SK-N-SH (cell line): ENCODE measurements around the gene PVRIG. TPM values are rescaled to one million over a fixed set of nuclear protein-coding genes. Genes with fewer than 3 reads are reported as not detected.

Experiments
- CTCF ChIA-PET: fragments of 300-600, 350-600 bp; formaldehyde crosslinking; extraction: SDS; loops from one replicate; lab custom pipeline; 2021; lab: Yijun Ruan, JAX
- POLR2A ChIA-PET: fragments of 350-600 bp; sonication (Branson Sonifier 250); formaldehyde crosslinking; extraction: SDS; loops from one replicate; lab custom pipeline; 2020; ENCODE audit warnings: antibody characterized with exemption, inconsistent platforms; lab: Yijun Ruan, JAX
- DNase-seq: peaks from one replicate; pipeline ENCODE4 v3.0.0; 2012
- H2AFZ ChIP-seq: fragments of 200-600 bp; sonication (generic); 2 replicates; pipeline ENCODE4 v1.8.1; 2016; ENCODE audit warnings: antibody characterized with exemption, mild to moderate bottlenecking, low read depth
- H3F3A ChIP-seq: fragments of 200-600 bp; sonication (generic); replicated peaks from 2 replicates; pipeline ENCODE3; 2016; ENCODE audit warnings: antibody characterized with exemption, mild to moderate bottlenecking; ENCODE audit not compliant: insufficient read depth
- H3K27ac ChIP-seq, 2 experiments: fragments of 200-500 bp in 1 of 2; fragments of 200-600 bp in 1 of 2; sonication (Bioruptor generic) in 1 of 2; sonication (generic), shearing (Covaris generic) in 1 of 2; 2 replicates each; pipeline versions ENCODE4 v1.5.1 to v1.6.1; 2014 to 2016; ENCODE audit warnings: low read depth in 2 of 2, inconsistent platforms in 1 of 2, low read length in 1 of 2, mild to moderate bottlenecking in 1 of 2, mixed read lengths in 1 of 2
- H3K27me3 ChIP-seq: fragments of 200-600 bp; sonication (generic), shearing (Covaris generic); 2 replicates; pipeline ENCODE4 v1.6.1; 2016; ENCODE audit warnings: mixed run types; ENCODE audit not compliant: insufficient read depth
- H3K36me3 ChIP-seq, 2 experiments: fragments of 200-500 bp in 1 of 2; fragments of 200-600 bp in 1 of 2; sonication (Bioruptor generic) in 1 of 2; sonication (generic) in 1 of 2; replicated peaks in 1 of 2; 2 replicates each; pipeline versions ENCODE3 to v1.5.1; 2014 to 2016; ENCODE audit warnings: low read length in 1 of 2, mild to moderate bottlenecking in 1 of 2; ENCODE audit not compliant: insufficient read depth in 2 of 2, control insufficient read depth in 1 of 2
- H3K4me1 ChIP-seq, 2 experiments: fragments of 200-500 bp in 1 of 2; fragments of 200-600 bp in 1 of 2; sonication (Bioruptor generic) in 1 of 2; sonication (generic), shearing (Covaris generic) in 1 of 2; 2 replicates each; pipeline versions ENCODE4 v1.5.1 to v1.6.1; 2014 to 2016; ENCODE audit warnings: low read depth in 1 of 2, low read length in 1 of 2, mixed run types in 1 of 2; ENCODE audit not compliant: insufficient read depth in 2 of 2, control insufficient read depth in 1 of 2
- H3K4me2 ChIP-seq: fragments of 200-600 bp; sonication (generic), shearing (Covaris generic); 2 replicates; pipeline ENCODE4 v1.6.1; 2017; ENCODE audit warnings: mixed run types
- H3K4me3 ChIP-seq, 2 experiments: fragments of 200-500 bp in 1 of 2; fragments of 200-600 bp in 1 of 2; sonication (Bioruptor generic) in 1 of 2; sonication (generic), shearing (Covaris generic) in 1 of 2; 2 replicates each; pipeline versions ENCODE4 v1.5.1 to v1.8.1; 2014 to 2016; ENCODE audit warnings: low read depth in 2 of 2, inconsistent platforms in 1 of 2, low read length in 1 of 2, mild to moderate bottlenecking in 1 of 2, mixed read lengths in 1 of 2, moderate library complexity in 1 of 2
- H3K79me2 ChIP-seq: fragments of 200-600 bp; sonication (generic); 2 replicates; pipeline ENCODE4 v1.8.1; 2017; ENCODE audit warnings: mild to moderate bottlenecking; ENCODE audit not compliant: insufficient read depth
- H3K9ac ChIP-seq: fragments of 200-600 bp; sonication (generic); 2 replicates; pipeline ENCODE4 v1.6.1; 2017; ENCODE audit warnings: mixed run types
- H3K9me2 ChIP-seq: fragments of 200-600 bp; sonication (generic); 2 replicates; pipeline ENCODE4 v1.6.1; 2017; ENCODE audit warnings: mixed run types
- H3K9me3 ChIP-seq: fragments of 200-600 bp; sonication (generic); 2 replicates; pipeline ENCODE4 v1.6.1; 2017; ENCODE audit warnings: mixed run types, mild to moderate bottlenecking, moderate library complexity
- H4K20me1 ChIP-seq: fragments of 200-600 bp; sonication (generic); 2 replicates; pipeline ENCODE4 v1.6.1; 2017; ENCODE audit warnings: mild to moderate bottlenecking, mixed run types; ENCODE audit not compliant: insufficient read depth
- ELF1 ChIP-seq: IDR thresholded peaks from 2 replicates; pipeline ENCODE4 v1.4.0; 2012
- EP300 ChIP-seq, 2 experiments: IDR thresholded peaks; 2 replicates each; pipeline versions ENCODE4 v1.4.0 to v1.6.1; 2012; ENCODE audit warnings: borderline replicate concordance in 1 of 2, low read depth in 1 of 2, low read length in 1 of 2
- FOSL2 ChIP-seq: IDR thresholded peaks from 2 replicates; pipeline ENCODE4 v1.4.0; 2012; ENCODE audit warnings: low read depth, mild to moderate bottlenecking, moderate library complexity, borderline replicate concordance
- FOXJ3 ChIP-seq: sonication (generic); formaldehyde crosslinking; IDR thresholded peaks from 2 replicates; pipeline ENCODE4 v1.5.1; 2020; ENCODE audit warnings: mild to moderate bottlenecking, missing genetic modification reagents
- GABPA ChIP-seq: IDR thresholded peaks from 2 replicates; pipeline ENCODE4 v1.4.0; 2012; ENCODE audit warnings: low read depth, mild to moderate bottlenecking
- GATA2 ChIP-seq: sonication (generic); formaldehyde crosslinking; IDR thresholded peaks from 2 replicates; pipeline ENCODE4 v1.5.0; 2020; ENCODE audit warnings: mild to moderate bottlenecking, missing genetic modification reagents
- JUND ChIP-seq: IDR thresholded peaks from 2 replicates; pipeline ENCODE4 v1.4.0; 2012
- MEF2A ChIP-seq: IDR thresholded peaks from 2 replicates; pipeline ENCODE4 v1.4.0; 2012; ENCODE audit warnings: low read depth, borderline replicate concordance
- NRF1 ChIP-seq: IDR thresholded peaks from 2 replicates; pipeline ENCODE4 v1.6.1; 2012; ENCODE audit warnings: low read depth, mild to moderate bottlenecking, low read length
- SMC3 ChIP-seq: IDR thresholded peaks from 2 replicates; pipeline ENCODE4 v1.6.1; 2012; ENCODE audit warnings: low read depth, low read length, improper control_type of control experiment
- TAF1 ChIP-seq: IDR thresholded peaks from 2 replicates; pipeline ENCODE4 v1.6.1; 2012; ENCODE audit warnings: low read depth, mild to moderate bottlenecking, low read length, moderate library complexity, borderline replicate concordance
- TCF12 ChIP-seq: IDR thresholded peaks from 2 replicates; pipeline ENCODE4 v1.4.0; 2012
- YY1 ChIP-seq: IDR thresholded peaks from 2 replicates; pipeline ENCODE4 v1.4.0; 2012; ENCODE audit warnings: low read depth, mild to moderate bottlenecking
- WGBS: methylation state at CpG from one replicate; pipeline ENCODE4 v1.1.6; 2017; ENCODE audit warnings: low lambda C conversion rate; 5-methylcytosine and 5-hydroxymethylcytosine counted together
- polyA plus RNA-seq, 3 experiments: library from polyadenylated mRNA; depleted of rRNA; stranded (reverse); fragments of >200 nt; gene quantifications; 2 replicates each; pipeline ENCODE4 v1.2.3, GENCODE V29; 2012
- TF ChIP-seq, protein P1 (sequence below): fragments of 200-600 bp; sonication (generic); IDR thresholded peaks from 2 replicates; pipeline ENCODE4 v1.6.1; 2017; ENCODE audit warnings: antibody characterized with exemption, mild to moderate bottlenecking, moderate library complexity
- TF ChIP-seq, protein P2 (sequence below): IDR thresholded peaks from 2 replicates; pipeline ENCODE4 v1.4.0; 2012; ENCODE audit warnings: low read depth, borderline replicate concordance

Gene PVRIG
- polyA plus RNA-seq, 1 of the 3 experiments (the other 2 are of a cell fraction), result not detected

DNA sequence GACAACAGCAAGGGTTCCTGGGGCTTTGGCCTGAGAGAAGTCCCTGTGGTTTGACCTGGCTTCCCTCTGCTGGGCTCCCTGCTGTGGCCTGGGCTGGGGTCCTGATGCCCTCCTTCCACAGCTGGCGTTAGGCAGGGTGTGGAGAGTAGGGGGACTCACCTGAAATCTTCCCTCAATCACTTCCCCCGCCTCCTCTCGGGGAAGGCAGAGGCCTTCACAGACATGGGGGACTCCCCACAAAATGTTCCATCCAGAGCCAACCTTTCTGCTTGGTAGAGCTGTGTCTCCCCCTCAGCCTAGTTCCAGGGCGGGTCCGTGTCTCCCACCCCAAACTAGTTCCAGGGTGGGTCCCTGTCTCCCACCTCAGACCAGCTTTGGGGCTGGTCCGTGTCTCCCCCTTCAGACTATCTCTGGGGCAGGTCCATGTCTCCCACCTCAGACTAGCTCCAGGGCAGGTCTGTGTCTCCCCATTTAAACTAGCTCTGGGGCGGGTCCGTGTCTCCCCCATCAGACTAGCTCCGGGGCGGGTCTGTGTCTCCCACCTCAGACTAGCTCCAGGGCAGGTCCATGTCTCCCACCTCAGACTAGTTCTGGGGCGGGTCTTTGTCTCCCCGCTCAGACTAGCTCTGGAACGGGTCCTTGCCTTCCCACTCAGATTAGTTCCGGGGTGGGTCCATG lies 2.2 kb downstream of the PVRIG start:
- no peak overlapping the region for H2AFZ ChIP-seq
- 90% methylated on average over 13 of the region's 14 CpGs for WGBS
- H4K20me1 ChIP-seq, result no peaks in the 10 kb centered on the region
- no peaks in the 10 kb centered on the region for H3K9me3 ChIP-seq
- TF ChIP-seq GABPA (no peak), GATA2 (CRISPR knock-in tag) (no peak), TCF12 (no peak), JUND (no peak), YY1 (no peak), ELF1 (no peak), SMC3 (no peak), FOSL2 (no peak), FOXJ3 (no peak), NRF1 (no peak), TAF1 (no peak), MEF2A (no peak), EP300 (IDR thresholded peaks at IDR 0.05; ENCODE audit: borderline replicate concordance in 1 of 2, low read depth in 1 of 2, low read length in 1 of 2) (no peak)
- TF ChIP-seq, protein P1, sequence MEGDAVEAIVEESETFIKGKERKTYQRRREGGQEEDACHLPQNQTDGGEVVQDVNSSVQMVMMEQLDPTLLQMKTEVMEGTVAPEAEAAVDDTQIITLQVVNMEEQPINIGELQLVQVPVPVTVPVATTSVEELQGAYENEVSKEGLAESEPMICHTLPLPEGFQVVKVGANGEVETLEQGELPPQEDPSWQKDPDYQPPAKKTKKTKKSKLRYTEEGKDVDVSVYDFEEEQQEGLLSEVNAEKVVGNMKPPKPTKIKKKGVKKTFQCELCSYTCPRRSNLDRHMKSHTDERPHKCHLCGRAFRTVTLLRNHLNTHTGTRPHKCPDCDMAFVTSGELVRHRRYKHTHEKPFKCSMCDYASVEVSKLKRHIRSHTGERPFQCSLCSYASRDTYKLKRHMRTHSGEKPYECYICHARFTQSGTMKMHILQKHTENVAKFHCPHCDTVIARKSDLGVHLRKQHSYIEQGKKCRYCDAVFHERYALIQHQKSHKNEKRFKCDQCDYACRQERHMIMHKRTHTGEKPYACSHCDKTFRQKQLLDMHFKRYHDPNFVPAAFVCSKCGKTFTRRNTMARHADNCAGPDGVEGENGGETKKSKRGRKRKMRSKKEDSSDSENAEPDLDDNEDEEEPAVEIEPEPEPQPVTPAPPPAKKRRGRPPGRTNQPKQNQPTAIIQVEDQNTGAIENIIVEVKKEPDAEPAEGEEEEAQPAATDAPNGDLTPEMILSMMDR, result no peak
- TF ChIP-seq, protein P2, sequence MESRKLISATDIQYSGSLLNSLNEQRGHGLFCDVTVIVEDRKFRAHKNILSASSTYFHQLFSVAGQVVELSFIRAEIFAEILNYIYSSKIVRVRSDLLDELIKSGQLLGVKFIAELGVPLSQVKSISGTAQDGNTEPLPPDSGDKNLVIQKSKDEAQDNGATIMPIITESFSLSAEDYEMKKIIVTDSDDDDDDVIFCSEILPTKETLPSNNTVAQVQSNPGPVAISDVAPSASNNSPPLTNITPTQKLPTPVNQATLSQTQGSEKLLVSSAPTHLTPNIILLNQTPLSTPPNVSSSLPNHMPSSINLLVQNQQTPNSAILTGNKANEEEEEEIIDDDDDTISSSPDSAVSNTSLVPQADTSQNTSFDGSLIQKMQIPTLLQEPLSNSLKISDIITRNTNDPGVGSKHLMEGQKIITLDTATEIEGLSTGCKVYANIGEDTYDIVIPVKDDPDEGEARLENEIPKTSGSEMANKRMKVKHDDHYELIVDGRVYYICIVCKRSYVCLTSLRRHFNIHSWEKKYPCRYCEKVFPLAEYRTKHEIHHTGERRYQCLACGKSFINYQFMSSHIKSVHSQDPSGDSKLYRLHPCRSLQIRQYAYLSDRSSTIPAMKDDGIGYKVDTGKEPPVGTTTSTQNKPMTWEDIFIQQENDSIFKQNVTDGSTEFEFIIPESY, result no peak
- no peak overlapping the region for H3K27ac ChIP-seq
- H3K4me3 ChIP-seq, result no peak overlapping the region
- no peak for DNase-seq
- no peaks in the 10 kb centered on the region for H3K79me2 ChIP-seq
- no peaks in the 10 kb centered on the region; a peak in 1 of 4 replicates for H3K4me1 ChIP-seq
- no peak overlapping the region for H3K9ac ChIP-seq
- H3K9me2 ChIP-seq, result no peaks in the 10 kb centered on the region
- H3F3A ChIP-seq, result peaks cover 6% of the 10 kb centered on the region
- POLR2A ChIA-PET, result interaction anchor here (0.6 kb wide), 1 partner anchor 45 kb away, joined by 3 read pairs; no protein-coding TSS in a partner anchor
- H3K4me2 ChIP-seq, result no peak overlapping the region
- CTCF ChIA-PET, result interaction anchor here (1.1 to 15.9 kb wide), 2 partner anchors 19 to 88 kb away, joined by 4 to 262 read pairs; no protein-coding TSS in a partner anchor
- H3K36me3 ChIP-seq, result peaks cover 0 to 7% of the 10 kb centered on the region in 2 experiments
- H3K27me3 ChIP-seq, result no peaks in the 10 kb centered on the region
